ENCODE results near the gene ATP6AP1.

- TF ChIP-seq CHD1 (IDR thresholded peaks at IDR 0.05; ENCODE audit: low read length) (no peak), ILK (tag; IDR thresholded peaks at IDR 0.05; ENCODE audit: borderline replicate concordance, low read depth) (no peak), FOXP4 (CRISPR knock-in tag; IDR thresholded peaks at IDR 0.05; ENCODE audit: borderline replicate concordance) (no peak), SP1 (CRISPR knock-in tag; IDR thresholded peaks at IDR 0.05) (no peak), NFYB (IDR thresholded peaks at IDR 0.05; ENCODE audit: extremely low read depth, insufficient read length) (no peak), ZNF589 (CRISPR knock-in tag; IDR thresholded peaks at IDR 0.05; ENCODE audit: low read depth) (no peak), CTCF (IDR thresholded peaks at IDR 0.05 in 2 of 3, conservative IDR thresholded peaks at IDR 0.05 in 1 of 3; ENCODE audit: insufficient read depth in 2 of 3, low read depth in 1 of 3, low read length in 3 of 3) (no peak), ZEB2 (IDR thresholded peaks at IDR 0.05) (no peak), FOXA1 (IDR thresholded peaks at IDR 0.05; ENCODE audit: borderline replicate concordance) (no peak), SMARCB1 (IDR thresholded peaks at IDR 0.05; ENCODE audit: insufficient read length, low read depth) (no peak), GTF3C2 (IDR thresholded peaks at IDR 0.05; ENCODE audit: borderline replicate concordance, extremely low read depth, insufficient read length) (no peak)
- TF ChIP-seq, protein P1, sequence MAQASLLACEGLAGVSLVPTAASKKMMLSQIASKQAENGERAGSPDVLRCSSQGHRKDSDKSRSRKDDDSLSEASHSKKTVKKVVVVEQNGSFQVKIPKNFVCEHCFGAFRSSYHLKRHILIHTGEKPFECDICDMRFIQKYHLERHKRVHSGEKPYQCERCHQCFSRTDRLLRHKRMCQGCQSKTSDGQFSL (CRISPR knock-in tag; IDR thresholded peaks at IDR 0.05), result 0 out of 2 replicates have a peak, but pooled peaks have one; percentile 15
- TF ChIP-seq, protein P1 (tag; IDR thresholded peaks at IDR 0.05), result no peak
Observed at GRCh38 chrX:154444755-154445246, 16.3 kb downstream of the ATP6AP1 start.

Measured in K562 (cell line).